Measurements from ENCODE around the gene CCDC71L.
"Not testable (repeated sequence)": the region's sequence is repeated elsewhere in the genome, so short reads cannot be mapped to it uniquely, and the experiment has no call there.

Gene CCDC71L

GRCh38 chr7:106660862-106661720, at the start of gene CCDC71L:
CCDC71L (minus strand) TSS chr7:106661158; CDS start chr7:106660896, 262 bp downstream.
- no peak for TF ChIP-seq CTCF (IDR thresholded peaks at IDR 0.05; ENCODE audit: borderline replicate concordance, insufficient read depth, low read depth, low read length)
- H3K4me3 ChIP-seq (ENCODE audit: low read depth, low read length): peak within 1 kb of the TSS; percentile 100

GRCh38 chr7:106709604-106710003, 48.6 kb upstream of the CCDC71L start:
- not testable (repeated sequence) for H3K4me3 ChIP-seq (ENCODE audit: low read depth, low read length)

- TF ChIP-seq CTCF (IDR thresholded peaks at IDR 0.05; ENCODE audit: borderline replicate concordance, insufficient read depth, low read depth, low read length): no peak
- peak overlapping the region; percentile 21 for H3K4me3 ChIP-seq (ENCODE audit: low read depth, low read length)
Observed at GRCh38 chr7:106704000-106704840, 43.3 kb upstream of the CCDC71L start.

- no peak for TF ChIP-seq CTCF (IDR thresholded peaks at IDR 0.05; ENCODE audit: borderline replicate concordance, insufficient read depth, low read depth, low read length)
- H3K4me3 ChIP-seq (ENCODE audit: low read depth, low read length): no peak overlapping the region
Observed at GRCh38 chr7:106693677-106694353, 32.9 kb upstream of the CCDC71L start.

- TF ChIP-seq CTCF (IDR thresholded peaks at IDR 0.05; ENCODE audit: borderline replicate concordance, insufficient read depth, low read depth, low read length): no peak
- H3K4me3 ChIP-seq (ENCODE audit: low read depth, low read length): no peak overlapping the region
Observed at GRCh38 chr7:106692450-106693051, 31.6 kb upstream of the CCDC71L start.

GRCh38 chr7:106688161-106688560, 27.2 kb upstream of the CCDC71L start:
- H3K4me3 ChIP-seq (ENCODE audit: low read depth, low read length): not testable (repeated sequence)

- no peak for TF ChIP-seq CTCF (IDR thresholded peaks at IDR 0.05; ENCODE audit: borderline replicate concordance, insufficient read depth, low read depth, low read length)
Observed at GRCh38 chr7:106683941-106684340, 23.0 kb upstream of the CCDC71L start.

More at GRCh38 chr7:106683941-106684340, 23.0 kb upstream of the CCDC71L start:
- no peak overlapping the region for H3K4me3 ChIP-seq (ENCODE audit: low read depth, low read length)

All from GM12875 (cell line).